HG03457 (cell line): Measurements from ENCODE around the gene CPSF4L.

Experiments used
- ATAC-seq: cut with Tn5 transposase; IDR thresholded peaks from one replicate; pipeline ENCODE4 v1.9.1; 2021; ENCODE audit warnings: moderate number of reproducible peaks; ENCODE audit not compliant: unreplicated experiment

Gene CPSF4L

DNA sequence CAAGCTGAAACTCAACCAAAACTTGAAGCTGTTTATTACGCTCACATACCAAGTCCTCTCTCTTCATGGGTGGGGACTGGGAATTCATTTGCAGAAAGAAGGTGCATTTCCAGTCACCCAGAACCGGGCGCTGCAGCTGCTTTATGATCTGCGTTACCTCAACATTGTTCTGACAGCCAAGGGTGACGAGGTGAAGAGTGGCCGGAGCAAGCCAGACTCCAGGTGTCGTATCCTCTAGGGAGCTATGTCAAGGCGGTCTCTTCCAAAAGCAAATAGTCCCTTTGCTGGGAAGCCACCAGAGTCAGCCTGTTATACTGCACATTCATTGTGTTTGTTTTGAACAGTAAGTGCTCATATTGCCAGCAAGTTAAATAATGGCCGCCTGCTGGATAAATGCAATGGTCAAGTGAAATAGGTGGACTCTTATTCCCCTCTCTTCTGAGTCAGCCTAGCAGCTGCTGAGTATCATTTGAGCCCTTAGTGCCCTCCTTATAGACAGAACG is 56.2 kb downstream of the CPSF4L start:
- no peak for ATAC-seq

DNA sequence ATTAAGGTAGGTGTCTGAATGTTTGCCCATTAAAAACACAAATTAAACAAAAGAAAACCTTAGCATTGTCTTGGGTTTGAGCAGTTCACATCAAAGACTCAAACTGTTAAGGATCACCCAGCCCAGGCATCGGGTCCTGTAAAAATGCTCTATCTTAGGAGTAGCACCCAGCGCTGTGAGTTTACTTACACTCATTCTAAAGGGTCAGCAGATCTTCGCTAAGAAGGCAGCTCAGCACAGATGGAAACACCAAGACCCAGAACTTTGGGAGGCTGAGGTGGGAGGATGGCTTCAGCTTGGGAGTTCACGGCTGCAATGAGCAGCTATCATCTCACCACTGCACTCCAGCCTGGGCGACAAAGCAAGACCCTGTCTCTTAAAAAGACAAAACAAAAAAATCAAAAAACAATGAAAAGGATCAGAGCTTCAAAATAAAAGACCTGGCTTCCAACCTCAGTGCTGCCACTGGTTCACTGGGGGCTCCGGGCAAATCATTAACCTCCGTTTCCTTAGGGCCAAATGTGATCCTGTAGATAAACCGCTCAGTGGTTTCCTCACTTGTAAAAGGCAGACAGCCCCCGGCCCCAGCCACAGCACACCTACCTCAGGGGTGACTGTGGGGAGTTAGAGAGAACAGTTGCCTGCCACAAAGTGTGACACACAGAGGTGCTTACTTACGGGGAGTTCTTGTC is 57.7 kb downstream of the CPSF4L start:
- ATAC-seq, result no peak

DNA sequence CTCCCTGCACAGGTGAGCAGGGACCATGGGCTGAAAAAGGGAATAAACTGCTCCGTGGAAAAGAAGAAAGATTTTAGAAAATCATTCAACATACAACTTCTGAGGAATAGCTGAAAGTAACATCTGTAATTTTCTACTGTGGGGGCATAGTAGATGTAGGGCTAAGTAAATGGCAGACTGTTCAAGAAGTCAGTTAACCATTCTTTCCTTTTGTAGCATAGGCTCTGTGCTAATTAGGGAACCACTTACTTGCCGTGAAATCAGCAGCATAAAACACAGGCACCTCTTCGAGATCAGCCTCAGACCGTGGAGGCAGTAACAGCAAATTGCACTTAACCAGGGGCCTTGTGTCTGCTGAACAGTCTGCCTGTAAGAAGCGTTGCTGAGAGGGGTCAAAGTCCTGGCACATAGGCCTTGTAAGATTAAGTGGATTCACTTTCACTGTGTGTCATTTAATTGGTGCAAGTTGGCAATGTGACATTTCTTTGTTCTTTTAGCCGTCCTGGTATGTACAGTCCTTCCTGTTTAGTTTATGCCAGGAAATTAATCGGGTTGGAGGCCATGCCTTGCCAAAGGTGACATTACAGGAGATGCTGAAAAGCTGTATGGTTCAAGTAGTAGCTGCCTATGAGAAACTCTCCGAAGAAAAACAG is 58.4 kb downstream of the CPSF4L start:
- no peak for ATAC-seq

GRCh38 chr17:73201215-73202069 is 60.2 kb downstream of the CPSF4L start:
- no peak for ATAC-seq

- no peak for ATAC-seq
Observed at GRCh38 chr17:73200476-73200875, 61.2 kb downstream of the CPSF4L start.

DNA sequence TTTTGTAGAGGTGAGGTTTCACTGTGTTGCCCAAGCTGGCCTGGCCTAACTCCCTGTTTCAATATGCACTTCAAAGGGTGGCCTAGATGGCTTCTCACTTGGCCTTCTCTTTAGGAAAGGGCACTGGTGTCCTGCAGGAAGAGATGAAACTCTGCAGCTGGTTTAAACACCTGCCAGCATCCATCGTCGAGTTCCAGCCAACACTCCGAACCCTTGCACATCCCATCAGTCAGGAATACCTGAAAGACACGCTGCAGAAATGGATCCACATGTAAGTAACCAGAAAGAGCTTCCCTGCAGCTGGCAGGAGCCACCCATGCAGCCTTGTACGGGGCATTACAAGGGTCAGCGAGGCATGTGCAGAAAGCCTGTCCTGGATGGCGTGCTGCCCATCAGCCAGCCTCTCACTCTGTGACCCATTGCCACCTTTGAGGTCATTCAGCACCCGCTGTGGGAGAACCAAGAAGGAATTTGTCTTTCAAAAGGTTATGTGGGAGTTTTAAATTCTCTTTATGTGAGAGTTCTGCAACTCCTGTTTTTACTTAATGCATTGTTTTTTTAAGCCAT is 61.8 kb downstream of the CPSF4L start:
- ATAC-seq, result no peak

GRCh38 chr17:73198930-73199260 is 62.8 kb downstream of the CPSF4L start:
- ATAC-seq, result no peak
